ENCODE results near the gene COA8.

GRCh38 chr14:103574104-103574503 is 11.3 kb downstream of the COA8 start:
- TF ChIP-seq TAF15 (IDR thresholded peaks at IDR 0.05; ENCODE audit: low read depth, low read length, poor library complexity, severe bottlenecking), result no peak
- TF ChIP-seq CTCF (CRISPR knock-in tag; IDR thresholded peaks at IDR 0.05), result no peak
- TF ChIP-seq ZFP41 (CRISPR knock-in tag; IDR thresholded peaks at IDR 0.05; ENCODE audit: borderline replicate concordance), result no peak
- no peak for TF ChIP-seq ZZZ3 (CRISPR knock-in tag; IDR thresholded peaks at IDR 0.05; ENCODE audit: borderline replicate concordance)
- no peak for TF ChIP-seq SMC3 (IDR thresholded peaks at IDR 0.05; ENCODE audit: low read length)
- no peak for TF ChIP-seq SMARCE1 (IDR thresholded peaks at IDR 0.05; ENCODE audit: borderline replicate concordance)
- TF ChIP-seq MEIS2 (CRISPR knock-in tag; IDR thresholded peaks at IDR 0.05), result no peak
- TF ChIP-seq NFIC (IDR thresholded peaks at IDR 0.05; ENCODE audit: low read length), result no peak

All from HepG2 (cell line).